Transverse colon (tissue), 3 donors: ENCODE measurements around the gene PRLHR.

Source experiments
- CTCF ChIP-seq, 5 experiments: fragments of 200-600 bp in 3 of 5; fragments of 450-650 bp in 2 of 5; sonication (generic) in 3 of 5; IDR thresholded peaks; 1 replicate in 2 of 5; 2 replicates in 3 of 5; pipeline ENCODE4 v1.5.1; 2016 to 2017; ENCODE audit warnings: antibody characterized with exemption in 5 of 5, inconsistent platforms in 3 of 5, mild to moderate bottlenecking in 2 of 5, moderate library complexity in 1 of 5
- EP300 ChIP-seq: sonication (generic); formaldehyde crosslinking; IDR thresholded peaks from one replicate; pipeline ENCODE4 v1.6.1; 2017; ENCODE audit warnings: antibody characterized with exemption, low read depth

- TF ChIP-seq CTCF (IDR thresholded peaks at IDR 0.05) (peak in 1 of 5 experiments; percentile 3), EP300 (no peak)
These were observed 51.0 kb downstream of the PRLHR start for GRCh38 chr10:118544401-118544948.
